Activated CD8-positive, alpha-beta memory T cell treated with anti-CD3 and anti-CD28 coated beads for 4 hours (primary cell): ENCODE results near the gene SMG5.
A peak's percentile ranks its signal among the peaks of the same experiment; 100 is the strongest.
"Not testable (repeated sequence)": the region's sequence is repeated elsewhere in the genome, so short reads cannot be mapped to it uniquely, and the experiment has no call there.

ENCODE experiments used
- DNase-seq, 2 donors: peaks; one replicate each; pipeline ENCODE4 v3.0.0-alpha.2; 2020; ENCODE audit warnings: low read depth in 2 of 2

Gene SMG5

GRCh38 chr1:156282479-156283222, at the start of gene SMG5:
SMG5 (minus strand) TSS chr1:156282825; CDS start chr1:156282680, 145 bp downstream.
- DNase-seq = peak; percentile 83 to 91

DNA sequence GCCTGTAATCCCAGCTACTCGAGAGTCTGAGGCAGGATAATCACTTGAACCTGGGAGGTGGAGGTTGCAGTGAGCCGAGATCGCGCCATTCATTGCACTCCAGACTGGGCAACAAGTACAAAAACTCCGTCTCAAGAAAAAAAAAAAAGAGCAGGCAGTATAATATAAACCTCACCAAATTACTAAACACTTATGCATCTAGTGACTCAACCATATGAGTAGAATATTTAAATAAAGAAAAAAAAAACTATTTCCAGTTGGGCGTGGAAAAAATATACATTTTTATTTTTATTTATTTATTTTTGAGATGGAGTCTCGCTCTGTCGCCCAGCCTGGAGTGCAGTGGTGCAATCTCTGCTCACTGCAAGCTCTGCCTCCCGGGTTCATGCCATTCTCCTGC, 40.6 kb upstream of the SMG5 start:
- DNase-seq = not testable (repeated sequence)

DNA sequence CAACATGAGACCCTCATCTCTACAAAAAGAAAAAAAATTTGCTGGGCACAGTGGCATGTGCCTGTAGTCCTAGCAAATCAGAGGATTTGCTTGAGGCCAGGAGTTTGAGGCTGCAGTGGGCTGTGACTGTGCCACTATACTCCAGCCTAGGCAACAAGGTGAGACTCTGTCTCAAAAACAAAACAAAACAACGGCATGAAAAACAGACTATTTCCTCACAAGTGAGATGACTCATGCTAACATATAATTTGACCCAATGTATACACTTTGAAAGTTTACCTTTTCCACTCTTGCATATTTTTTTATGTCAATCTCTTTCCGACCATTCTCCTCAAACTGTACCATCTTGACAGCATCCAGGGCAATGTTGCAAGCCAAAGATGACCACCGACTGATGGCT, 37.9 kb upstream of the SMG5 start:
- no peak for DNase-seq

DNA sequence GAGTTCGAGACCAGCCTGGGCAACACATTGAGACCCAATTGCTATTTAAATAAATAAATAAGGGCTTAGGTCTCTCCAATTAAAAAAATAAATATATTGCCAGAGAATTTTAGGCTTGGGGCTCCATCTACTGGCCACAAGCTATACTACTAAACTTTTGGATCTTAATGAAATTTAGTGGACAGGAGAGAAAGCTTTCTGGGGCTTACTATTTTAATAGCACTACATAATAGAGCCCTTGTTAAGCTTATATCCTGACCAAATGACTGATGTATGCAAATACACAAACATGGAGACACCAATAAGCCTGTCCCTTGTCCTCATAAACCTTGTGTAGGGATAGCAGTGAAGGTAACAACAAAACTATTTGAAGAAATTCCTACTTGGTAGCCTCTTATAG, 37.0 kb upstream of the SMG5 start:
- no peak for DNase-seq

DNA sequence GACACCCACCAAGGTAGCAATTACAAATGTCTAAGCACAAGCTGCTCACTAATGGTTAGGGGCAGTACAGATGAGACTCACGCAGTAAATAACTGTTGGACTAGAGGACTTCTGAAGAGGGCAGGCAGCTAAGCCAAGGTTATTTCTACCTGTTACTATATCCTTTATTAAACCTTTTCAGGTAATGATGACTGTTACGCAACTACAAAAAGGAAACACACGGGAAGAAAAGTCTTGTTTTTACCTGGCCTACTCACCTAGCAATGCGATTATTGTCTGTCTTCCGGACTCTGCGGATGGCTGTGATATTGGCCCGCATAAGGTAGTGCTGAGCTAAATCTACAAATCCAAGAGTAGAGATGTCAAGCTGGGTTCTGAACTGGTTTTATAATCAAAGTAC, 34.3 kb upstream of the SMG5 start:
- DNase-seq = no peak

DNA sequence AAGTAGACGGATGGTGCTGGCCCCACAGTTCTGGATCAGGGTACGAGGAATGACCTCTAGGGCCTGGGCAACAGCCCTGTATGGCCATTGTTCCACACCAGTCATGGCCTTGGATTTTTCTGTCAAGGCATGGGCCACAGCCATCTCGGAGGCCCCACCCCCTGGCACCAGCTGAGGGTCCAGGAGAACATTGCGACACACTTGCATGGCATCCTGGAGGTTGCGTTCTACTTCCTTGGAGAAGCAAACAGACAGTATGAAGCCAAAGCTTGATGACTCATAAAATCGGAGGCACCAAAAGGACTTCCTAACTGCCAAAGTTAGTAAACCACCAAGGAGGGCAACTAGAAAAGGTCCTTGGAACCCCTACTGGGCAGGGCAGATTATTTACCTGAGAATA, 28.3 kb upstream of the SMG5 start:
- DNase-seq = no peak

GRCh38 chr1:156308078-156308477, 25.5 kb upstream of the SMG5 start:
- DNase-seq = no peak

DNA sequence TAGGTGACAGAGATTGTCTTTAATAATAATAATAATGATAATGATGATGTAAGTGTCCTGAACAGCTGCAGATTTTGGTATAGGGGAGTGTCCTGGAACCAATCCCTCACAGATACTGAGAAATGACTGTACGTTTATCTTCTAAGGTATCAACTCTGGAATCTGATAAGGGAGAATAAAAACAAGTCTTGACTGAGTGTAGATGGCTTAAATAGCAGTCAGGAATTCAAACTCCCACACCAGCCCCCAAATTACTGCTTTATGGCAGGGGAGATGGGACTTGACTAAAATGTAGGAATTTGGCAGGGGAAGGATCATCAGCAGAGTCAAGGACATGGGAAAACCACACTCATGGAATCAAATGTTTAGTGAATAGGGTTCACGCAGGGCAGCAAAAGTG, 22.6 kb upstream of the SMG5 start:
- no peak for DNase-seq

GRCh38 chr1:156303241-156303640, 20.6 kb upstream of the SMG5 start:
- DNase-seq = no peak

- DNase-seq = no peak
These were observed 16.3 kb upstream of the SMG5 start, which contains the start of gene VHLL for GRCh38 chr1:156298852-156299357. VHLL (minus strand) TSS chr1:156299307; CDS start chr1:156299189, 118 bp downstream.

DNA sequence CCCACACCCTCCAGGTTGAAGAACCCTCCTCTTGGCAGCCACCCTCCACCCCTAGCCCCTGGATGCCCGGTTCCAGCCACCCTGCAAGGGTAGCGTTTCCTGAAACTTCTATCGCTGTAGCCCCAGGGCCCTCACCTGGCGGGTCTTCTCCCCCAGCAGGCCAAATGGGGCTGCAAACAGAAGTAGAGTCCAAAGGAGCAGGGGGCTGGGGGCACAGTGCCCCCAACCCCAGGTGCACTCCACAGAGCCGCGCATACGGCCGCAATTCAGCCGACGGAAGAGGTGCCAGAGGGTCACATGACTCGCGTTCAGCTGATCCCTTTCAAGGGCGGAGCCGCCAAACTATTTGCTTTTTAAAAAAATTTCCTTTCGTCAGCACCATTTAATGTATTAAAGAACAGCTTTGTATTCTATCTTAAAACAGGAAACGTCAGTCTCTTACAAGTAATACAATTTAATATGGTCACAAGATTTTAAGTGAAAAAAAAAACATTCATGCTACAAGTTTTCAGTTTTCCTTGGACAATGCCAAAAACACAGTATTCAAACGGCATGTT, 12.8 kb upstream of the SMG5 start, which contains the start of gene GLMP:
Gene GLMP, minus strand, starts transcription at position 289 of the 557 bp plus-strand sequence. Its CDS starts 34 bp downstream, at position 255.
- DNase-seq = peak; percentile 4 to 30

GRCh38 chr1:156293895-156294294, 11.3 kb upstream of the SMG5 start:
- no peak for DNase-seq

- DNase-seq = no peak
These were observed 10.4 kb upstream of the SMG5 start for GRCh38 chr1:156293098-156293434.

GRCh38 chr1:156291226-156292061, 8.8 kb upstream of the SMG5 start:
- DNase-seq = no peak

- no peak for DNase-seq
These were observed 7.2 kb upstream of the SMG5 start for GRCh38 chr1:156289857-156290256.

DNA sequence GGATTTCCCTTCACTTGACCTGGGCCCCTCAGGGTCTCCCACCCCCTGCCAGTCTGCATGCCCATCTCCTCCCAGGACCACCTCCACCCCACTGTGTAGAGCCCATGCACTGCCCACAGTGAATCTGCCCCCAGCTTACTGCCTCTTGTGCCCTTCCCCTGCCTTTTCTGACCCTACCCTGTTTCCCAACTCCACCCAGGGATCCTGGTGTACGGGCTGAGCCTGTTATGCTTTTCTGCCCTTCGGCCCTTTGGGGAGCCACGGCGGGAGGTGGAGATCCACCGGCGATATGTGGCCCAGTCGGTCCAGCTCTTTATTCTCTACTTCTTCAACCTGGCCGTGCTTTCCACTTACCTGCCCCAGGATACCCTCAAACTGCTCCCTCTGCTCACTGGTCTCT, 3.4 kb upstream of the SMG5 start:
- DNase-seq = no peak

DNA sequence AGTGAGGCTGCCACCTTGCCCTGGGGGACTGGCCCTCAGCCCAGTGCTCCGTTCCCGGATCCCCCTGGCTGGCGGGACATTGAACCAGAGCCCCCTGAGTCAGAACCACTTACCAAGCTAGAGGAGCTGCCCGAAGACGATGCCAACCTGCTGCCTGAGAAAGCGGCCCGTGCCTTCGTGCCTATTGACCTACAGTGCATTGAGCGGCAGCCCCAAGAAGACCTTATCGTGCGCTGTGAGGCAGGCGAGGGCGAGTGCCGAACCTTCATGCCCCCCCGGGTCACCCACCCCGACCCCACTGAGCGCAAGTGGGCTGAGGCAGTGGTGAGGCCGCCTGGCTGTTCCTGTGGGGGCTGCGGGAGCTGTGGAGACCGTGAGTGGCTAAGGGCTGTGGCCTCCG, 2.8 kb upstream of the SMG5 start:
- no peak for DNase-seq

DNA sequence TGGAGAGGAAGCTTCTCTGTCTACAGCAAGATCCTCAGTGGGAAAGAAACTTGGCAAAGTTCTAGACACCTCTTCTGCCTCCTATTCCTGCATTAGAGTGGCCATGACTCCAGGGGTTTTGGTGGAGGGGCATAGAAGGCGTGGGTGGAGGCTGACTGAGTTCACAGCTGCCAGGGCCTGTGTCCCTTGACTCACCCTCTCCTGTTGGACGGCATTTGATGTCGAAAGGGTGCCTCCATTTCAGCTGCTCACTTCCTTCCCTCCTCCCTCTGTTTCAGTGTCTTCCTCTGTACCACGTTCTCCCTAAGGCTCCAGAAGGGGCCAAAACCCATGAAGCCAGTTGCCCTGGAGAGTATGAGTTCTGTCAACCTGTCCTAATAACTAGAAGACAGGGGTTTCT, 2.1 kb upstream of the SMG5 start:
- no peak for DNase-seq

DNA sequence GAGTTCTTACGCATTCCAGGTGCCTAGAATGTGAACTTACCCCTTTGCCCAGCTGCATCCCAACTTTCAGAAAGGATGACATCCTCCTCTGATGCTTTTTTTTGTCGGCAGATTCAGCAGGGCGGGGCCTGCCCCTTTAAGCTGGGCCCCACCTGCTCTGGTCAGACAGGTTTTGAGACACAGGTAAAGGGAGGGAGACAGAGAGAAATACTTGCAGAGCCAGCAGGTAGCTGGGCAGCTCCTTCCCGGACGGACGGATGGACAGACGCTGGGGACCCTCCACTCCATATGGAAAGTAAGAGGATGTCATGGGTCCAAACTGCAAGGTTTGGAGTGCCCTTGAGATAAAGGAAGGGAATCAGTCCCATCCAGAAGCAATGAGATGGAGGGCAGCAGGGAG, 1.5 kb upstream of the SMG5 start, which contains the start of gene TMEM79:
Gene TMEM79, plus strand, starts transcription at position 214 of the 400 bp plus-strand sequence. CDS start 902 bp downstream, outside the sequence.
- no peak for DNase-seq

DNA sequence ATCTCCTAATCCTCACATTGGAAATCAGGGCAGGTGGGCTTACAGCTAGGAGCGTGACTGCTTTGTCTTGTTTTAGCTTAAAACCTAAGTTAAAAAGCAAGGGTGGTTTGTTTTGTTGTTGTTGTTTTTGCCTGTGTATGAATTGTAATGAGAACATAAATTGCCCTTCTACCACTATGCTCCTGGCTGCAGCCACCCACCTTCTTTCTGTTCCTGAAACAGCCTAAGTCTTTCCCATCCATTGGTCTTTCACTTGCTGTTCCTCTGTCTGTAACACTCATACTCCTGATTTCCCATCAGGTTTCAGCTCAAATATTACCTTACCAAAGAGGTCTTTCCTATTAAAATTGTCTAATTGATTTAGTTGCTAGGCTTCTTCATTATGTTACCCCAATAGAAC, 896 bp upstream of the SMG5 start:
- DNase-seq = no peak

- no peak for DNase-seq
These were observed 739 bp downstream of the SMG5 start for GRCh38 chr1:156281693-156282478.

GRCh38 chr1:156281281-156281680, 1.3 kb downstream of the SMG5 start:
- peak; percentile 25 to 27 for DNase-seq
